A549 treated with Hydrocortisone at 1 μM for 4 hours (cell line): Measurements from ENCODE around the gene CCM2. TPM values are rescaled to one million over a fixed set of nuclear protein-coding genes. Genes with fewer than 3 reads are reported as not detected.

Source experiments
- total RNA-seq: library from RNA; stranded (reverse); fragments of 200-300 nt; extraction: Qiagen RNA extraction; gene quantifications from 5 replicates; pipeline ENCODE4 v1.2.3, GENCODE V29; 2022

Gene CCM2
- 39.8 to 53.1 TPM (median 45.7 TPM) in 5 replicates for total RNA-seq

GRCh38 chr7:45000093-45001032 is at the start of gene CCM2:
TSS of gene CCM2 (plus strand) at chr7:45000201. CDS start at chr7:45000334, 133 bp downstream.

GRCh38 chr7:44978511-44979366 is 21.3 kb upstream of the CCM2 start, which contains the start of gene MYO1G:
TSS of gene MYO1G (minus strand) at chr7:44979015. CDS start at chr7:44978961, 54 bp downstream.

GRCh38 chr7:45088821-45089340 is 88.9 kb downstream of the CCM2 start, which contains the start of gene NACAD:
TSS of gene NACAD (minus strand) at chr7:45088969. CDS start at chr7:45088894, 75 bp downstream.

GRCh38 chr7:45111298-45112223 is 111.6 kb downstream of the CCM2 start, which contains the start of gene TBRG4:
TSS of gene TBRG4 (minus strand) at chr7:45111697. CDS start at chr7:45109237, 2,460 bp downstream.

Other genes with a start within 250 kb of the CCM2 start
- gene PPIA, start 203.5 kb upstream of the CCM2 start, total RNA-seq: 5,081 to 5,969 TPM (median 5,222 TPM) in 5 replicates
- 197 to 266 TPM (median 255 TPM) in 5 replicates for gene H2AZ2, start 152.1 kb upstream of the CCM2 start, total RNA-seq
- 11.5 to 14.9 TPM (median 13.1 TPM) in 5 replicates for gene PURB, start 114.7 kb upstream of the CCM2 start, total RNA-seq
- gene MYO1G, start 21.2 kb upstream of the CCM2 start, total RNA-seq: 0.16 to 0.25 TPM (median 0.21 TPM) in 5 replicates
- gene NACAD, start 88.8 kb downstream of the CCM2 start, total RNA-seq: 0.22 to 0.37 TPM (median 0.31 TPM) in 5 replicates
- gene TBRG4, start 111.5 kb downstream of the CCM2 start, total RNA-seq: 102 to 127 TPM (median 108 TPM) in 5 replicates
- gene RAMP3, start 157.6 kb downstream of the CCM2 start, total RNA-seq: not detected in 5 replicates